Measurements from ENCODE around the gene PAX3.
A peak's percentile ranks its signal among the peaks of the same experiment; 100 is the strongest.

The PAX3 gene

GRCh38 chr2:222298311-222299150 lies at the start of gene PAX3:
Gene PAX3 (minus strand): TSS chr2:222298998. CDS start chr2:222298615, 383 bp downstream.
- DNase-seq, result no peak

GRCh38 chr2:222341331-222341730 lies 42.5 kb upstream of the PAX3 start:
- DNase-seq, result no peak

GRCh38 chr2:222338374-222338773 lies 39.6 kb upstream of the PAX3 start:
- DNase-seq, result no peak

GRCh38 chr2:222336931-222337330 lies 38.1 kb upstream of the PAX3 start:
- no peak for DNase-seq

- no peak for DNase-seq
These were observed 37.6 kb upstream of the PAX3 start for GRCh38 chr2:222336442-222336841.

GRCh38 chr2:222334914-222335313 lies 36.1 kb upstream of the PAX3 start:
- no peak for DNase-seq

- DNase-seq, result no peak
These were observed 34.6 kb upstream of the PAX3 start for GRCh38 chr2:222333397-222333796.

- DNase-seq, result no peak
These were observed 33.3 kb upstream of the PAX3 start for GRCh38 chr2:222332116-222332515.

- no peak for DNase-seq
These were observed 32.1 kb upstream of the PAX3 start for GRCh38 chr2:222330910-222331309.

- no peak for DNase-seq
These were observed 23.4 kb upstream of the PAX3 start for GRCh38 chr2:222322236-222322635.

- DNase-seq, result peak; percentile 16
These were observed 21.9 kb upstream of the PAX3 start for GRCh38 chr2:222320436-222321395.

- DNase-seq, result peak; percentile 15
These were observed 21.0 kb upstream of the PAX3 start for GRCh38 chr2:222319586-222320435.

- DNase-seq, result peak; percentile 16
These were observed 20.2 kb upstream of the PAX3 start for GRCh38 chr2:222318712-222319585.

- peak; percentile 27 for DNase-seq
These were observed 19.4 kb upstream of the PAX3 start for GRCh38 chr2:222318026-222318711.

GRCh38 chr2:222315443-222316121 lies 16.8 kb upstream of the PAX3 start:
- DNase-seq, result no peak

GRCh38 chr2:222313816-222314215 lies 15.0 kb upstream of the PAX3 start:
- DNase-seq, result no peak

- DNase-seq, result peak; percentile 16
These were observed 13.4 kb upstream of the PAX3 start for GRCh38 chr2:222311978-222312738.

GRCh38 chr2:222311319-222311977 lies 12.7 kb upstream of the PAX3 start:
- DNase-seq, result peak; percentile 13

GRCh38 chr2:222310747-222311318 lies 12.0 kb upstream of the PAX3 start:
- DNase-seq, result no peak

Data from CD4-positive, alpha-beta T cell treated with Interleukin-15 for 1 hour (primary cell).